K562 (cell line): ENCODE measurements around the gene MPV17L2. TPM values are rescaled to one million over a fixed set of nuclear protein-coding genes. Genes with fewer than 3 reads are reported as not detected.

Experiments used
- ATAC-seq: fragments of 200-7000 bp; cut with Tn5 transposase; 3 replicates; pipeline ENCODE4 v1.9.1; 2020; ENCODE audit warnings: moderate library complexity
- BruUV-seq: library from RNA; stranded (reverse); fragments of 400-500 nt; replicated peaks from 2 replicates; lab custom pipeline; 2021; lab: Mats Ljungman, UMichigan
- CTCF ChIA-PET: fragments of 300-600 bp; formaldehyde crosslinking; extraction: SDS; loops from one replicate; lab custom pipeline; 2021; ENCODE audit warnings: low intra/inter-chr PET ratio; lab: Yijun Ruan, JAX
- POLR2A ChIA-PET: fragments of 300-600, 350-650 bp; sonication (Branson Sonifier 250); formaldehyde crosslinking; extraction: SDS; loops from one replicate; lab custom pipeline; 2021; ENCODE audit warnings: antibody characterized with exemption, inconsistent platforms; lab: Yijun Ruan, JAX
- DNase-seq, 4 experiments: peaks; one replicate each; pipeline versions ENCODE4 v3.0.0 to v3.0.0-alpha.2; 2011 to 2018; ENCODE audit warnings: low spot score in 3 of 4, mixed read lengths in 3 of 4; ENCODE audit errors: extremely low read depth in 1 of 4
- FAIRE-seq: peaks from 2 replicates; lab custom pipeline; 2011; peaks lifted over from hg19 to GRCh38; lab: Jason Lieb, UNC
- H2AFZ ChIP-seq: 2 replicates; pipeline ENCODE4 v1.6.0; 2011; ENCODE audit warnings: low read depth, low read length, control low read depth, inconsistent platforms
- H3K27ac ChIP-seq: fragments of 200-600 bp; 3 replicates; pipeline ENCODE4 v1.8.0; 2011; ENCODE audit warnings: low read depth, mild to moderate bottlenecking, control low read depth, inconsistent platforms, low read length, moderate library complexity, mixed read lengths; ENCODE audit errors: extremely low read depth
- H3K27me3 ChIP-seq, 2 experiments: fragments of 300-600 bp in 1 of 2; 2 replicates in 1 of 2; 3 replicates in 1 of 2; pipeline versions ENCODE4 v1.6.0 to v1.8.0; 2011; ENCODE audit warnings: inconsistent platforms in 2 of 2, low read length in 2 of 2, mild to moderate bottlenecking in 1 of 2, mixed read lengths in 1 of 2, moderate library complexity in 1 of 2; ENCODE audit not compliant: control insufficient read depth in 2 of 2, insufficient read depth in 2 of 2
- H3K36me3 ChIP-seq: fragments of 300-600 bp; 3 replicates; pipeline ENCODE4 v1.8.0; 2011; ENCODE audit warnings: mild to moderate bottlenecking, low read length, inconsistent platforms; ENCODE audit not compliant: control insufficient read depth, insufficient read depth
- H3K4me1 ChIP-seq, 2 experiments: fragments of 200-600 bp in 1 of 2; replicated peaks in 1 of 2; 2 replicates in 1 of 2; 3 replicates in 1 of 2; pipeline versions ENCODE4 v1.5.1 to v1.8.0; 2011; ENCODE audit warnings: inconsistent platforms in 2 of 2, low read length in 2 of 2, mild to moderate bottlenecking in 1 of 2, mixed read lengths in 1 of 2, moderate library complexity in 1 of 2; ENCODE audit not compliant: control insufficient read depth in 2 of 2, insufficient read depth in 2 of 2
- H3K4me2 ChIP-seq: 2 replicates; pipeline ENCODE4 v1.6.1; 2011; ENCODE audit warnings: low read length, control low read depth, inconsistent platforms, mixed read lengths; ENCODE audit not compliant: insufficient read depth
- H3K4me3 ChIP-seq: fragments of 200-600 bp; sonication (generic), shearing (Covaris generic); 2 replicates; pipeline ENCODE4 v1.5.1; 2016; ENCODE audit warnings: control low read depth, inconsistent platforms
- H3K79me2 ChIP-seq: fragments of 200-600 bp; 3 replicates; pipeline ENCODE4 v1.8.0; 2011; ENCODE audit warnings: low read length, inconsistent platforms; ENCODE audit not compliant: control insufficient read depth, insufficient read depth
- H3K9ac ChIP-seq, 2 experiments: 2 replicates each; pipeline versions ENCODE4 v1.6.0 to v1.6.1; 2011; ENCODE audit warnings: low read depth in 2 of 2, low read length in 2 of 2, control low read depth in 1 of 2, inconsistent platforms in 1 of 2, mild to moderate bottlenecking in 1 of 2, mixed read lengths in 1 of 2; ENCODE audit not compliant: insufficient read depth in 1 of 2
- H3K9me1 ChIP-seq: one replicate; pipeline ENCODE4 v1.6.0; 2011; ENCODE audit warnings: inconsistent platforms, mild to moderate bottlenecking, low read length, moderate library complexity; ENCODE audit not compliant: control insufficient read depth, insufficient read depth
- H3K9me3 ChIP-seq: replicated peaks from 2 replicates; pipeline ENCODE4 v1.5.1; 2011; ENCODE audit warnings: low read depth, low read length, inconsistent platforms; ENCODE audit not compliant: control insufficient read depth, insufficient read depth
- H4K20me1 ChIP-seq: replicated peaks from 2 replicates; pipeline ENCODE4 v1.6.1; 2011; ENCODE audit warnings: low read length, inconsistent platforms, mixed read lengths; ENCODE audit not compliant: control insufficient read depth, insufficient read depth
- ARID1B ChIP-seq: fragments of 450-650 bp; IDR thresholded peaks from 2 replicates; pipeline ENCODE4 v1.6.1; 2016; ENCODE audit warnings: antibody characterized with exemption, mild to moderate bottlenecking, inconsistent platforms
- ATF3 ChIP-seq, 2 experiments: fragments of 450-650 bp in 1 of 2; sonication (generic) in 1 of 2; formaldehyde crosslinking in 1 of 2; IDR thresholded peaks in 1 of 2; conservative IDR thresholded peaks in 1 of 2; 2 replicates each; pipeline versions ENCODE4 v1.6.1 to v1.8.1; 2016 to 2023; ENCODE audit warnings: mild to moderate bottlenecking in 2 of 2, moderate library complexity in 2 of 2, inconsistent platforms in 1 of 2, missing genetic modification reagents in 1 of 2
- NKRF ChIP-seq: fragments of 450-650 bp; IDR thresholded peaks from 2 replicates; pipeline ENCODE4 v1.6.1; 2016; ENCODE audit warnings: borderline replicate concordance
- POU5F1 ChIP-seq: fragments of 150-350 bp; IDR thresholded peaks from 2 replicates; pipeline ENCODE4 v1.6.1; 2014; ENCODE audit warnings: borderline replicate concordance, low read length, low read depth, mild to moderate bottlenecking; ENCODE audit not compliant: partially characterized antibody
- SMAD1 ChIP-seq: fragments of 150-350 bp; IDR thresholded peaks from 2 replicates; pipeline ENCODE4 v1.6.1; 2014; ENCODE audit warnings: low read length, low read depth; ENCODE audit not compliant: partially characterized antibody
- SP2 ChIP-seq: IDR thresholded peaks from 2 replicates; pipeline ENCODE4 v1.6.1; 2011; ENCODE audit warnings: mild to moderate bottlenecking, low read depth, low read length, moderate library complexity; ENCODE audit not compliant: poor library complexity, severe bottlenecking; ENCODE audit errors: extremely low read depth
- ZNF318 ChIP-seq, 2 experiments: fragments of 450-650 bp; IDR thresholded peaks; 2 replicates each; pipeline ENCODE4 v1.6.1; 2016; ENCODE audit warnings: mild to moderate bottlenecking in 2 of 2, borderline replicate concordance in 1 of 2, low read depth in 1 of 2, moderate library complexity in 1 of 2
- WGBS: fragments of 100-300 bp; shearing (Covaris generic); methylation state at CpG from one replicate; pipeline ENCODE4 v1.1.6; 2016; ENCODE audit warnings: low coverage, mixed read lengths; ENCODE audit not compliant: insufficient coverage; ENCODE audit errors: missing lambda C conversion rate; 5-methylcytosine and 5-hydroxymethylcytosine counted together
- in situ Hi-C: fragments of 300-500 bp; cut with MboI; formaldehyde crosslinking; loops from 4 replicates; pipeline ENCODE4 v1.15.0; 2018; ENCODE audit warnings: inconsistent platforms, mixed read lengths
- intact Hi-C: fragments of 100-400 bp; cut with micrococcal nuclease; formaldehyde crosslinking; loops from 2 replicates; pipeline ENCODE4 v1.14.2; 2022
- polyA plus RNA-seq, 8 experiments: library from polyadenylated mRNA; depleted of rRNA in 4 of 8; stranded (reverse) in 5 of 8; unstranded in 3 of 8; fragments of >200 nt; fragmentation: Nextera tagmentation in 2 of 8; fragmentation: Illumina TruSeq in 1 of 8; extraction: Ambion mirVana in 2 of 8; extraction: Trizol in 1 of 8; gene quantifications; 2 replicates each; pipeline versions ENCODE4 v1.2.1 to v1.2.3, GENCODE V29; 2011 to 2014; ENCODE audit warnings: inconsistent platforms in 1 of 8, missing spikeins in 1 of 8
- total RNA-seq, 7 experiments: library from RNA; depleted of rRNA in 6 of 7; stranded (reverse); fragments of >200 nt in 6 of 7; fragmentation: Illumina TruSeq in 2 of 7; extraction: Trizol in 2 of 7; gene quantifications; 2 replicates each; pipeline versions ENCODE4 v1.2.1 to v1.2.3, GENCODE V29; 2011 to 2021; ENCODE audit warnings: low replicate concordance in 1 of 7
- TF ChIP-seq, protein P1 (sequence below): fragments of 450-650 bp; formaldehyde crosslinking; IDR thresholded peaks from 2 replicates; pipeline ENCODE4 v1.4.0; 2022; ENCODE audit warnings: mild to moderate bottlenecking, moderate library complexity

Gene MPV17L2
- total and polyA plus RNA-seq, 9 of the 15 experiments (the other 6 are each of a cell fraction or from before 2014, with no cell fraction given) = 10.6 to 60.2 (median 28.5) TPM

- no peak overlapping the region for H3K4me2 ChIP-seq
- no peaks in the 10 kb centered on the region for H3K9me1 ChIP-seq
- no peaks in the 10 kb centered on the region for H3K27me3 ChIP-seq
- peaks cover 15% of the 10 kb centered on the region for H3K79me2 ChIP-seq
- no TSS peak for BruUV-seq
- WGBS = 89% methylated on average over 14 of the region's 16 CpGs
- peaks cover 31% of the 10 kb centered on the region; the same call in 2 of the 3 replicates for H3K36me3 ChIP-seq
- 0 out of 4 replicates have a peak overlapping the region, but pooled peaks of 1 of the 2 experiments have one; percentile 27 for H3K9ac ChIP-seq
- FAIRE-seq (no peak), DNase-seq (no peak), ATAC-seq (no peak)
- intact Hi-C loops = no loop called here
- no peaks in the 10 kb centered on the region for H3K9me3 ChIP-seq
- ChIA-PET CTCF (interaction anchor here (0.7 kb wide), 1 partner anchor 34 kb away, joined by 7 read pairs; no protein-coding TSS in a partner anchor), POLR2A (interaction anchor here (1.2 kb wide), 1 partner anchor 41 kb away, joined by 4 read pairs; no protein-coding TSS in a partner anchor)
- H3K4me1 ChIP-seq = peaks cover 15 to 45% of the 10 kb centered on the region in 2 experiments; a peak in 4 of 5 replicates
- in situ Hi-C loops = no loop called here
- H2AFZ ChIP-seq = no peak overlapping the region
- H4K20me1 ChIP-seq = 0 out of 2 replicates have a peak, but pooled peaks cover 7% of the 10 kb centered on the region
- H3K27ac ChIP-seq = no peak overlapping the region
- no peak overlapping the region for H3K4me3 ChIP-seq
- no peak for TF ChIP-seq NKRF
- no peak for TF ChIP-seq ZNF318 (IDR thresholded peaks at IDR 0.05; ENCODE audit: borderline replicate concordance in 1 of 2, low read depth in 1 of 2)
- no peak for TF ChIP-seq SP2
- no peak for TF ChIP-seq ATF3 (IDR thresholded peaks at IDR 0.05)
- TF ChIP-seq ATF3 (CRISPR knock-in tag; conservative IDR thresholded peaks at IDR 0.05) = no peak
- TF ChIP-seq, protein P1, sequence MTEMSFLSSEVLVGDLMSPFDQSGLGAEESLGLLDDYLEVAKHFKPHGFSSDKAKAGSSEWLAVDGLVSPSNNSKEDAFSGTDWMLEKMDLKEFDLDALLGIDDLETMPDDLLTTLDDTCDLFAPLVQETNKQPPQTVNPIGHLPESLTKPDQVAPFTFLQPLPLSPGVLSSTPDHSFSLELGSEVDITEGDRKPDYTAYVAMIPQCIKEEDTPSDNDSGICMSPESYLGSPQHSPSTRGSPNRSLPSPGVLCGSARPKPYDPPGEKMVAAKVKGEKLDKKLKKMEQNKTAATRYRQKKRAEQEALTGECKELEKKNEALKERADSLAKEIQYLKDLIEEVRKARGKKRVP = no peak
- no peak for TF ChIP-seq ARID1B
- TF ChIP-seq SMAD1 = no peak
- TF ChIP-seq POU5F1 = no peak
Measured at GRCh38 chr19:18149596-18149975, 43.4 kb upstream of the MPV17L2 start.
